Hippocampal formation (tissue), 2 donors: Measurements from ENCODE around the gene CNOT1.
"Not testable (repeated sequence)": the region's sequence is repeated elsewhere in the genome, so short reads cannot be mapped to it uniquely, and the experiment has no call there.

ENCODE experiments used
- DNase-seq, 2 donors: peaks; one replicate each; lab custom pipeline; 2025; lab: John Stamatoyannopoulos, UW

Gene CNOT1

DNA sequence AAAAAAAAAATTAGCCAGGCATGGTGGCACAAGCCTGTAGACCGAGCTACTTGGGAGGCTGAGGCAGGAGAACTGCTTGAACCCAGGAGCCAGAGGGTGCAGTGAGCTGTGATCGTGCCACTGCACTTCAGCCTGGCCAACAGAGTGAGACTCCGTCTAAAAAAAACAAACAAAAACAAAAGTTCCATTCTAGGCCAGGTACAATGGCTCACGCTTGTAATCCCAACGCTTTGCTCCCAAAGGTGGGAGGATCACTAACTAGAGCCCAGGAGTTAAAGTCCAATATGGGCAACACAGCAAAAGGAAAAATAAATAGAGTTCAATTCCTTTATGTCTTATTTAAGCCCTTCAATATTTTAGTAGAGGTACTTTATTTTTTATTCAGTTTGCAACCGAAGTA is 47.5 kb downstream of the CNOT1 start:
- no peak for DNase-seq

DNA sequence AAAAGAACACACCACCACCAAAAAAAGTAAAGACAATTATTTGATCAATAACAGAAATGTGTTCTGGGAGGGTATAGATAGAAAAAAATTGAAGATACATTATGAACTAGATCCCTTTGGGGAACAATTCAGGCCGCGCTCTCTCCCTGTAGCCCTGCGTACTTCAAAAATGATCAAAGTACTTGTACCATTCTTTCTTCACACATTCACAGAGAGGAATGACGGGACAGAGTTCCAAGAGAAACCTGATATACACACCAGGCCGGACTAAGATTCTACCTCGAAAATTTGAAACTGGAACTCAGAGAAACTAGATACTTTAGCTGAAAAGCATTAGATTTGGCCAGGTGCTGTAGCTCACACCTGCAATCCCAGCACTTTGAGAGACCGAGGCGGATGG is 50.0 kb downstream of the CNOT1 start:
- DNase-seq = no peak

DNA sequence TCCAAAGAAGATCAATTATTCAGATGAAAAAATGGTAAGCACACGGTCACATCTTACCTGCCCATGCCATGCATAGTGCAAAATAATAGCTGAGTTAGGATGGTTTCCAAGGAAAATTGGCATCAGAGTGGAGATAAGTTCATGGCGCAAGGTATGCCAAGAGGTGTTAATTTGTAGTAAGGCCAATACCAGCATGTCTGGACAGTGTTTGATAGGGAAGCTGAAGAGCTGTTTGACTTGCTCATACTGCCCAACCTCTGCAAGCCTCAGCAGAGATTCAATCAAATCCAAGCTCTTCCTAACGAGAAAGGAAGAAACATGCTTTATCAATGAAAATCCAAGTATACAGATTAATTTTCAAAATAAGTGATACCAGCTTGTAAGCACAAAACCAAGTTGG is 51.0 kb downstream of the CNOT1 start:
- no peak for DNase-seq

DNA sequence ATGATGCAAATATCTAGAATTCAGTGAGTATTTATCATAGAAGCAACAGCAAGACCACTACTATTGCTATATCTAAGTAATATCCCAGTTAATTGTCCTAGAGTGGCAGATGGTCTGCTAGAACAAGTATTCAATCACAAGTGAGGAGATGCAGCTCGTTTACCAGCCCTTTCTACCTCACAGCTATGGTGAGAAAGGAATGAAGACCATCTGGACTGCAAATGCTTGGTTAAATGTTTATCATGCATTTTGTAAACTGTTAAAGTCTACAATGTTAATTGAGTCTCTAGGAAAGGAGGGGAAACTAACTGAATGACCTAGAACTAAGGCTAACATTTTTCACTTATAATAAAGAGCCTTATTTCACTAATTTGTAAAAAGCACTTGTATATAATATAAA is 52.5 kb downstream of the CNOT1 start:
- DNase-seq = no peak

DNA sequence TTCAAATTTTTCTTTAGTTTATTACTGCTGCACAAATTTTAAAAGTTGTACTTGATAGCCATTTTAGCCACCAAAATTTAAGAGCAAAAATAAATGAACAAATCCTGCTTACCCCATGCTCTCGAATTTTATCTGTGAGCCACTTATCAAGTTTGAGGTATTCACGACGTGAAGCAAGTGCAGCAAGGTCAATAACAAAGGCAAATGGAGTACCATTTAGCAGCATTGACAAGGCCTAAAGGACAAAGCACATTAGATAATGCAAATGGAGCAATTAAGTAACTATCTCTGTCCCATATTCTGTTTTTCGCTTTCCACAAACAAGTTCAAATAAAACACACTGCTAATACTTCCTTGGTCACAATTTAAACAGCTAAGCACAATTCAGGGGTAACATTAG is 54.7 kb downstream of the CNOT1 start:
- no peak for DNase-seq

DNA sequence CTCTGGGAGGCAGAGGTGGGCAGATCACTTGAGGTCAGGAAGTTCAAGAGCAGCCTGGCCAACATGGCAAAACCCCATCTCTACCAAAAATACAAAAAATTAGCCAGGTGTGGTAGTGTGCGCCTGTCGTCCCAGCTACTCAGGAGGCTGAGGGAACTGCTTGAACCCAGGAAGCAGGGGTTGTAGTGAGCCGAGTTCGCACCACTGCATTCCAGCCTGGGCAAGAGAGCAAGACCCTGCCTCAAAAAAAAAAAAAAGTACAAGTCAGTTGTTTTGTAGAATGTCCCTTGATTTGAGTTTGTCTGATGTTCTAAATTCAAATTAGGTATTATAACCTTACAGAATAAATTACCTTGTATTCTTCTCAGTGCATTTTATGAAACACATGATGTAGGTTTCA is 63.9 kb downstream of the CNOT1 start:
- DNase-seq = not testable (repeated sequence)

DNA sequence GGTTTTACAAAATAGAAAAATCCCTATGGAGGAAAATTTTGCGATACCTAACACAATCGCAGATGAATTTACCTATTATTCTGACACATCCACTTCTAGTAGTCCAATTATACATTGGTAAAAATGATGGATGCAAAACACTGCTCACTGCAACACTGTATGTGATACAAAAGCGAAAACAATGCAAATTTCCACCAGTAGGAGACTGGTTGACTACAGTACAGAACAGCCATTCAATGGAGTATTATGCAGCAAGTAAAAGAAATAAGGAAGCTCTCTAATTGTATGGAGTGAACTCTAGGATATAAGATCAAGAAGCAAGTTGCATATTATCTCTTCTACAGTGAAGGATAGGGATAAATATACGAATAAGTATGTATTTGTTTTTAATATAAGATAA is 65.9 kb downstream of the CNOT1 start:
- DNase-seq = no peak

DNA sequence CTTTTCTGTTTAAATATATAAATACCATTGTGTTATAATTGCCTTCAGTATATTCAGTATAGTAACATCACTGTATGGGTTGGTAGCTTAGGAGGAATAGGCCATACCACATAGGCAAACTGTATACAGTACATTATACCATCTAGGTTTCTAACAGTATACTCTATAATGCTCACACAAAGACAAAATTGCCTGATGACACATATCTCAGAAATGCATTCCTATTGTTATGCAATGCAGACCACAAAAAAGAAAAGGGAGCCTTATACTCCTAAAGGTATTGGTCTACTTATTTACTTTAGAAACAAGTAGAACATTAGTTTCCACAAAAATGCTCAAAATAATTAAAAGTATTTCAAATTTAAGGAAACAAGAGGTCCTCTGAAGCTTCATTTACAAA is 66.4 kb downstream of the CNOT1 start:
- no peak for DNase-seq

DNA sequence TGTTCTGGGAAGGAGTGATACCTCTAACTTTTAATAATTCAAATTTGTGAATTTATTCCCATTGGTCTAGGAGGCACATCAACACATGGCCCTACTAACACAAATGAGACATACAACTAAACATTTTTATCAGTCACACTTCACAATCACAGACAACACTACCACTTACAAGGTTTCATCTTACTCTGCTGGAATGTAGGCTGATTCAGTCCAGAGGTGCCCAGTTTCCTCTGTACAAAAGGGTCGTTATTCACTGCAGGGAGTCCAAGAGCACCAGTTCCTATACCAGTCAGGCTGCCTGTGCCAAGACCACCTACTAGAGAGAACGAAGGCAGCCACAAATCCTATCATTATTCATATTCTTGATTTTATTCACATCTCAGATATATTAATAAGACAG is 72.9 kb downstream of the CNOT1 start:
- no peak for DNase-seq

DNA sequence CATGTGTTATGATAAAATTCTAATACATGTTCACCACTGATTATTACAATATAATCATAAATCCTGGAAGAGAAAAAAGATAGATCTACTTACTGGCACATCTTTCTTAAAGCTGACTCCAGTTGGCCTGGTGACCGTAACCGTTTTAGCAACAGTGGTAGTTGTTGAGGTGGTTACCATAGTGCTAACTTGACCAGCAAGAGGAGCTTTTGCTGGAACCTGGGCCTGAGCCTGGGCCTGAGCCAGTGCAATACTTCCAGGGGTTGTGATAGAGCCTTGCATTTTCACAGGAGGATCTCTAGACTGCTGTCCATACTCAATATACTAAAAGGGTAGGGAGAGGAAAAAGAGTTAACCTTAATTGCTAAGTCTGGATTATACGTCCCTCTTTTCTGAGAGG is 78.1 kb downstream of the CNOT1 start:
- no peak for DNase-seq

DNA sequence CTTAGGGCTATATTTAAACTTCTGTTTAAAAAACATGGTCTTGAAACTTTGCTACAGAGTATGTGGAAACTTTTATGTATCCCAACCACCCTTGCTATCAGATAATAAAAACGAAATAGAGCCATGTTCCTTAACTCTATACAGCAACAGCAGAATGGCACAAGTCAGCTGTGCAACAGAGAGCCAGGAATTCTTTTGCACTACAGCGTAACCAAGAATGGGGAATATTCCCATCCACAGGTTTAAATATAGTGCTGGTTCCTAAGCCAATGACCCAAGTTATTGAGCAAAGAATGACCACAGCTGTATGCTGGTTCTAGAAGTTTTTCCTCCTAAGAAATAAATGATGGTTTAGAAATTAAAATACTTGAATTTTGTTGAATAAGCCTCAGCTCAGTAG is 81.2 kb downstream of the CNOT1 start:
- DNase-seq = no peak

DNA sequence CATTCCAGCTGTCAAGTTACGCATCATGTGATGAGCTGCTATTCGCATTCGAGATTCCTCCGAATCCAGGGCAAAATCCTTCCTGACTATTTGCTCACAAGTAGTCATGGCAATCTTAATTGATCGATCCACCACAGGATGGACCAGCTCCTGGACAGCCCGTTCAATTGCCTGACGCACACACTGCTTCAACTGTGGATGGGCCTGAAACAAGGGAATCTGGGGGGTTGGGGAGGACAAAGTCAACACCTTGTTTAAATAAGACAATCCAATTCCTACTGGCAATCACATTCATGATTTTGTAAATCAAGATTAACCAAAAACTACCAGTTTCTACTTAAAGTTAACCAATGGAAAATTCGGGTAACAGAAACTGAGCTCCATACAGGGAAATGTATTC is 85.9 kb downstream of the CNOT1 start:
- no peak for DNase-seq

DNA sequence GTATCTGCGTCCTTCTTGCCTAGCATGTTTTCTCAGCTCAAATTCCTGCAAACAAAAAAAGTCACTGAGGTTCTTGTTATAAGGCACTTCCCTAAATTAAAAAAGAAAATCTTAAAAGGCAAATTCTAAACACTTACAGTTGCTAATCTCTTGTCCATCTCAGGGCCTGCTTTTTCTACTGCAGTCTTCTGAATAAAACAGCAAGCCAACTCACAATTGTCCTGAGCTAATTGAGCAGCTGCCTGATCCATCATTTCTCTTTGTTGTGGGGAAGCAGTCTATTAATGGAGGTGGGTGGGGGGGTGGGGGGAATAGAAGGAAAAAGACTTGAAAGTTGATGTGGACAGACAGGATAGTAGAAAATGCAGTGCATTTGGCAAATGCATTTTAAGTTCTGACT is 87.3 kb downstream of the CNOT1 start:
- DNase-seq = no peak

DNA sequence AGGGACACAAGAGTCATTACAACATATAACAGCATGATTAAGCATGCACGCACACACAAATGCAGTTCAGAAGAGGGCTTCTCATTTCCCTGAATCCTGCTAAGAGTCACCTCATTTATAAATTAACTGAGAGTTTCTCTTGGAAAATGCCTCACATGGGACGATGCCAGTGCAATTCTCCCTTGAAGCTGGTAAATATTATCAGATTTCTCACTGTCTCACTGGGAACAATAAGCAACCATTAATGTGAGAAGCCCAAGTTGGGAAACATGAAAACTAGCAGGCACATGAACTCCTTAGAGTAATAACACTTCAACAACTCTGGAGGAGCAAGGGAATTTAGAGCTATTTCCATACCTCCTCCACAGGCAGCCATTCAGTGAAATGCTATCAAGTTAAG is 87.9 kb downstream of the CNOT1 start:
- no peak for DNase-seq

DNA sequence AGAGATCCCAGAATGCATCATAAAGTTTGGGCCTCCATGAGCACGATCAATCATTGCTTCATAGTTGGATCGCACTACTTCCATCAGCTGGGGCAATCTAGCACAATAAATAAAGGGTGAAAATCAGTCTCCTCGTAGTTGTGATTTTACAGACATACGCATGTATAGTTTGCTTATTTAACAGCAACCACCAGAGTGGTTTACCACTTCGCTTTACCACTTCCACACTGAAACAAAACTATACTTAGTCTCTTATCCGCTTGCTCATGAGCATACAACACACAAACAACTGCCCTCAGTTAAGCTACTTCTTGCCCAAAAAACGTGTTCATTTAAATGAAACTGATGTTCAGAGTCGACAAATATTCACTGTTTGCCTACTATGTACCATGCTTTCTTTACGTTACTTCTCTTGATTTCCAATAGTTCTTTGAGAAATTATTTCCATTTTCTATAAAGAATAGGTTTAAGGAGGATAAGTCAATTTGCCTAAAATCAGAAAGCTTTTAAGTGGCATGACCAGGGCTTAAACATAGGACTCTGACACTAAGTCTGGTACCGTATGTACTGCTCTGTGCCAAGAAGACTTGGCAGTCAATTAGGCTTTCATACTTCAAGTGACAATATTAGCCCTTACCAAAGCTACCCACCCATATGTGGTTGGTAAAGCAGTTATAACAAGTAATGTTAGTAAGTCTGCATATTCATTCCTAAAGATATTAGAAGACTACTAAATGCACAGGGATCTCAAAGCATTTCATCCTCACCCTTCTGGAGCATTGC is 92.3 kb downstream of the CNOT1 start:
- DNase-seq = no peak

DNA sequence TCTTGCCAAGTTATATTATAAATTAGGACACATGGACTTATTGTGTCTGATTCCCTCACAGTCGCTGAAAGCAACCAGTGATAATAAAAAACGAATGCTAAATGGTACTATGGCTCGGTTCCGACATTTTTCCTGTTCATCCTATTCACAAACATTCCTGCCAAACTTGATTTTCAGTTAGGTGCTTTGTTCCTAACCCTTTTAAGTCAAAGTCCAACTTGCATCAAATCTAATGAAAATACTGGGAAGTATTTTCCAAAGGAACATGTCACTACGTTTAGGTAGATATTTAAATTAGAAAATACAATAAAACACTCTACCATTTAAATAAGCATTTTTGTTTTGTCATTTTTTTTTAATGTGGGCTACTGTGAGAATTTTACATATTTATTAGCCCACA is 93.3 kb downstream of the CNOT1 start:
- no peak for DNase-seq

DNA sequence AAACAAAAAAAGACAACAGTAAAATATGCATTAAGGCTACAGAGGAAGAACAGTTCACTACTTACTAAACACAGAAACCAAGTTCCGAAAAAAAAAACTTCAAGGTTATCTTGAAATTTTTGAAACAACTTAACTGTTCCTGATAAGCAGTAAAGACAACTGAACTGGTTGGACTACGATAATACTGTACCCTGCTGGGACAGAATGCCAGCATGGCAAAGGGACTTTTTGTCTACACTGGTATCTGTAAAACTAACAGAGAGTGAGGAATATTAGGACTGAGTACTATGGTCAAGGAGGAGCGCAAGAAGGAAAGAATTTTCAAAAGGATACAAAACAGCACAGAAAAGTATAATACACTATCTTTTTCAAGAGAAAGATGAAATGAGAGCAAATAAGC is 94.5 kb downstream of the CNOT1 start:
- no peak for DNase-seq

DNA sequence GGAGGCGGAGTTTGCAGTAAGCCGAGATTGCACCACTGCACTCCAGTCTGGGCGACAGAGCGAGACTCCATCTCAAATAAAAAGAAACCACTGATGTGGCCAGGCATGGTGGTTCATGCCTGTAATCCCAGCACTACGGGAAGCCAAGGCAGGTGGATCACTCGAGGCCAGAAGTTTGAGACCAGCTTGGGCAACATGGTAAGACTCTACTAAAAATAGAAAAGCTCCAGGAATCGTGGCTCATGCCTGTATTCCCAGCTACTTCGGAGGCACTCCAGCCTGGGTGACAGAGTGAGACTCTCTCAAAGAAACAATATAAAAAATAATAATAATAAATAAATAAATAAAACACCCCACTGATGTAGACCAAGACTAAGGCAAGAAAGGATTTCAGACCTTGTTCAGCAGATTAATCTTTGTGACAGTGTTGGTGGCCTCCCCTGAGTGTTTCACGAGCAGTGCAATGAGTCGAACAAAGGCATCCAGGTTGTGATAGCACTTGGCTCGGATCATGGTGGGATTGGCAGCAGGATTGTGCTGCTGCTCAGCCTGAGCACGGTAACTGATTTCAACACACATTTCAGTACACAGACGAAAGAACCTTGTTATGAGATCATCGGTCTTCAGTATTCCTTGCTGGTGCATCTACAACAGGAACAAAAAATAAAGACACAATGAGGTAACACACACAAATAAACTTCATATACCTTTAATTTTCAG is 95.7 kb downstream of the CNOT1 start:
- DNase-seq = no peak

DNA sequence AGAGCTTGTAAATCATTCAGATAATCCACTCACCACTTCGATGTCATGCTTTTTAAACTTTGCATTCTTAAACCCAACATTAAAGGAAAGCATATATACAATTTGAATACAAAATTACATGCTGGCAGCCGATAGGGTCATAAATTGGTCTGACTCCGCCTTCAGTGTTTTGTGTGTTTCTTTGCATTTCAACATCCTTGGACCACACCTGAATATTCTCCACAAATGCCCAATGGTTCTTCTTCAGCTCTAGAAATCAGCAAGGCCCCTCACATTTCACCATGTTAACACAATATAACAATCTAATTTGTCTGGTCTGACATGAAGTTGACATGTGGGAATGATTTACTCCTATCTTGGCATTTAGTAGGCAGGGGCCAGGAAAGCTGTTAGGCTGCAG is 97.2 kb downstream of the CNOT1 start:
- DNase-seq = no peak

DNA sequence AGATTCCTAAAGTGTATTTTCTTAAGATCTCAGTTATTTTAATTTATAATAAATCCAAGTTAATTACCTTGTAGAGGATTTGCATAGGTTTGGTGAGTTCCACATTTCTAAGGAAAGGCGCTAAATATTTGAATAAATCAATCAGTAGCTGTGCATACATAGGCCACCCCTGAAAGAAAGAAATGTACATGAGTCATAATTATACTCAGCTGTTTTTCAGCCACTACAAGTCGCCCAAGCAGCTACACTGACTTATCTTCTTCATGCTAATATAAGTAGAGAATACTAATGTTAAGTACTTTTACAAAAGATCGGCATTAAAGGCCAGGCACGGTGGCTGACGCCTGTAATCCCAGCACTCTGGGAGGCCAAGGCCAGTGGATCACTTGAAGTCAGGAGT is 99.4 kb downstream of the CNOT1 start:
- no peak for DNase-seq

DNA sequence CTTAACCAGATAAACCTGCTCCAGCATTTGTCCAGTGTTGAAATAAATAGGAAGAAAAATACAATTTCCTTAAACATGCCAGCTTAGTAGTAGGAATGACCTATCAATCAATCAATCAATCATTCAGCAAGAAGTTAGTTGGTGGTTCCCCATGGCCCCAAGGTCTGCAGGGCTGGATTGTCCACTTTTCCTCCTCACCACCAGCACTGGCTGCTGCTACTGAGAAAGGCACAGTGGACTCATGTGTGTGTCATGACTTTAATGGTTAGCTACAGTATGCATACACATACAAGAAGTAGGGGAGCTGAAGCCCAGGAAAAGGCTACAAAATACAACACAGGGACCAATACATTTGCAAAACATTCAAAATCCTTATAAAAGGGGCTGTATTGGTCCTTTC is 109.9 kb downstream of the CNOT1 start:
- DNase-seq = no peak

DNA sequence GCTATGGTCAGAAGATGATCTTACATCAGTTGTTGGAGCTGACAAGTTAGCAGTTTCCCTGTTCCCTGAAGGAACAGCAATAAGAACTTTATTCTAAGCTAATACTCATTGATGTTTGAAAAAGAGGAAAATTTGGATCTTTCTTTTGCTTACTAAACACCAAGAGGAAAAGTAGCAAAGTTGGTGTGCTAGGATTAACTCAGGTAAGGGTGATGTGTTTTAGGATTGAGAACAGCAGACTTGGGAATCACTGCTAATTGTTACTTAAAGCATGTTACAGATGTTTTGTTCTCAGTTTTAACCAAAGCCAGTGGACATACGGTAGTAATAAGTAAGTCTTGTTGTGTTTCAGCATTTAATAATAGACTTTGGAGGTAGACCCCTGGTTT is 110.7 kb downstream of the CNOT1 start:
- DNase-seq = no peak

DNA sequence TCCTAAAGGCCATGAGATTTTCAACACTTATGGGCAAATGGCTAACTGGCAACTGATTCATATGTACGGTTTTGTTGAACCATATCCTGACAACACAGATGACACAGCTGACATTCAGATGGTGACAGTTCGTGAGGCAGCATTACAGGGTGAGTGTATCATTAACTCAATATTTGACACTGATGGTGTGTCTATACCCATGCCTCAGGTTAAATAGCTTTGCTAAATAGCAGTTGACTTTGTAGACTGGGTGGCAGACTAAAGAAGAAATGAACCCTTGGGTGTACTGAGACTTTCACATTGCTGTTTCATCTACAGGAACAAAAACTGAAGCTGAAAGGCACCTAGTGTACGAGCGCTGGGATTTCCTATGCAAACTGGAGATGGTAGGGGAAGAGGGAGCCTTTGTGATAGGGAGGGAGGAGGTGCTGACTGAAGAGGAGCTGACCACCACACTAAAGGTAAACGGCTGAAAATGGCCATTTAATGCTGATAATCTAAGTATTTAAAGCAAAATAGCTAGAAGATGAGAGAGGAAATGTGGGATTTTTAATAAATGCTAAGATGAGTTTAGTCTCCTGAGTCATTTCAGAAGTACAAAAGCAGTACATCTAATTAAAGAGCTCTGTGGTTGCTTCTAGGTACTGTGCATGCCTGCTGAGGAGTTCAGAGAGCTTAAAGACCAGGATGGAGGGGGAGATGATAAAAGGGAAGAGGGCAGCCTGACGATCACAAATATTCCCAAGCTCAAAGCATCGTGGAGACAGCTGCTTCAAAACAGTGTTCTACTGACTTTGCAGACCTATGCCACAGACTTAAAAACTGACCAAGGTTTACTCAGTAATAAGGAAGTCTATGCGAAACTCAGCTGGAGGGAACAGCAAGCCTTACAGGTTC is 111.3 kb downstream of the CNOT1 start:
- no peak for DNase-seq
